GM12875 (cell line): ENCODE measurements around the gene NAT9.
A peak's percentile ranks its signal among the peaks of the same experiment; 100 is the strongest.

Experiments used
- H3K4me3 ChIP-seq: one replicate; pipeline ENCODE4 v1.5.1; 2011; ENCODE audit warnings: low read depth, low read length, control low read depth
- TF ChIP-seq, protein P1 (sequence below): IDR thresholded peaks from 2 replicates; pipeline ENCODE4 v1.5.1; 2011; ENCODE audit warnings: low read depth, mild to moderate bottlenecking, control low read depth, inconsistent platforms, low read length, moderate library complexity, borderline replicate concordance; ENCODE audit not compliant: insufficient read depth

NAT9 gene

DNA sequence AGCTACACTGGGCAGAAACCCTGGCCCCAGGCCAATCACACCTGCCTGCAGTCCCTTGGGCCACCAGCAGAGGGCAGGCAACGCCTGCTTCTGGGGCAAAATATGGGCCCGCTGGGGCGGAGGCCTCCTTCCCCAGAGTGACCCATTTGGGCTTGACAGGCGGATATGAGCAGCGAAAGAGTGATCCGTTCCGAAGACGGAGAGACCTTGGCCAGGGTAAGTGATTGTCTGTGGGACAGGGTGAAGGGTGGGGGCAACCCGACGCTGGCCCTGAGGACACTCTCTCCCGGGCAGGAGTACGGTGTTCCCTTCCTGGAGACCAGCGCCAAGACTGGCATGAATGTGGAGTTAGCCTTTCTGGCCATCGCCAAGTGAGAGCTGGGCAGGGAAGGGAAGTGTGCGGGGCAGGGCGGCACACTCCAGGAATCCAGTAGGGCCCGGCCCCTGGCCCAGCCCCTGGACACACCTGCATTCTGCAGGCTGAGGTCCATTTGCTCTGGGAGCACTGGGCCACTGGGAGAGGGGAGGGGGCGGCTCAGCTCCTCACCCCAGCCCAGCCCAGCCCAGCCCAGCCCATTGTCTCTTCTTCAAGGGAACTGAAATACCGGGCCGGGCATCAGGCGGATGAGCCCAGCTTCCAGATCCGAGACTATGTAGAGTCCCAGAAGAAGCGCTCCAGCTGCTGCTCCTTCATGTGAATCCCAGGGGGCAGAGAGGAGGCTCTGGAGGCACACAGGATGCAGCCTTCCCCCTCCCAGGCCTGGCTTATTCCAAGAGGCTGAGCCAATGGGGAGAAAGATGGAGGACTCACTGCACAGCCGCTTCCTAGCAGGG, 31.2 kb downstream of the NAT9 start:
- no peak overlapping the region for H3K4me3 ChIP-seq
- TF ChIP-seq, protein P1, sequence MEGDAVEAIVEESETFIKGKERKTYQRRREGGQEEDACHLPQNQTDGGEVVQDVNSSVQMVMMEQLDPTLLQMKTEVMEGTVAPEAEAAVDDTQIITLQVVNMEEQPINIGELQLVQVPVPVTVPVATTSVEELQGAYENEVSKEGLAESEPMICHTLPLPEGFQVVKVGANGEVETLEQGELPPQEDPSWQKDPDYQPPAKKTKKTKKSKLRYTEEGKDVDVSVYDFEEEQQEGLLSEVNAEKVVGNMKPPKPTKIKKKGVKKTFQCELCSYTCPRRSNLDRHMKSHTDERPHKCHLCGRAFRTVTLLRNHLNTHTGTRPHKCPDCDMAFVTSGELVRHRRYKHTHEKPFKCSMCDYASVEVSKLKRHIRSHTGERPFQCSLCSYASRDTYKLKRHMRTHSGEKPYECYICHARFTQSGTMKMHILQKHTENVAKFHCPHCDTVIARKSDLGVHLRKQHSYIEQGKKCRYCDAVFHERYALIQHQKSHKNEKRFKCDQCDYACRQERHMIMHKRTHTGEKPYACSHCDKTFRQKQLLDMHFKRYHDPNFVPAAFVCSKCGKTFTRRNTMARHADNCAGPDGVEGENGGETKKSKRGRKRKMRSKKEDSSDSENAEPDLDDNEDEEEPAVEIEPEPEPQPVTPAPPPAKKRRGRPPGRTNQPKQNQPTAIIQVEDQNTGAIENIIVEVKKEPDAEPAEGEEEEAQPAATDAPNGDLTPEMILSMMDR = peak; percentile 100

DNA sequence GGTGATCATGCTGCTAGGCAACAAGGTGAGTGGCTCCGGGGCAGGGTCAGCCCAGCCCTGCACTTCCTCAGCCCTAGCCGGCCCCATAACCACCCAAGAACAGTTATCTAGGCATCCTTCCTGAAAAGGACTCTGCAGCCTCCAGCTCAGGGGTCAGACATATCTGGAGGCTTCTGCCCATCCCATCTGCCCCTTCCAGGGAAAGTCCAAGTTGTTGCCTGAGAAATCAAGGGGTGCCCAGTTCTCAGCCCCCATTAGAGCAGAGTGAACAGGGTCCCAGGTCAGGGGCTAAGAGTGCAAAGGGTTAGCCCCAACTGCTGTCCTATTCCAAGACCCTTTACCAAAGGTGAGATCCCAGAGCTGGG, 31.8 kb downstream of the NAT9 start:
- TF ChIP-seq, protein P1 = no peak
- H3K4me3 ChIP-seq = no peak overlapping the region

GRCh38 chr17:74743755-74744154, 32.4 kb downstream of the NAT9 start:
- TF ChIP-seq, protein P1 = no peak
- H3K4me3 ChIP-seq = no peak overlapping the region

DNA sequence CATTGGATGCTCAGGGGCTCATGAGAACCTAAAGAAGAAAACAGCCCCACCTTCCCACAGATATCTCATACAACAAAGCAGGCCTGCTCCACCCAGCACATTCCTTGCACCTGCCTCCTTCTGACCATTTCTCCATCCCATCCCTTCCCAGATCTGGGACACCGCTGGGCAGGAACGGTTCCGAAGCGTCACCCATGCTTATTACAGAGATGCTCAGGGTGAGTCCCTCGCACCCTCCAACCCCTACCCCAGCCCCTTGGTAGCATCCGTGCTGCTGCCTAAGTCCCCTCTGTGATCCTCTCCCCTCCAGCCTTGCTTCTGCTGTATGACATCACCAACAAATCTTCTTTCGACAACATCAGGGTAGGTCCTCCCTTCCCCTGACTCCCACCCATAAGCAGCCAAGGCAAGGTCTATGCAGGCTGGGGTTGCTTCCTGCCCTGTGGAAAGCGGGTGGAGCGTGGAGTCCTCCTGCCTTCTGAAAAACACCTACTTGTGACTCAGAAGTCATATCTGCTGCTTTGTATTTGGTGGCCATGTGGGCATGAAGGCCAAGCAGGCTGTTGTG, 33.1 kb downstream of the NAT9 start:
- TF ChIP-seq, protein P1 = no peak
- H3K4me3 ChIP-seq = no peak overlapping the region

GRCh38 chr17:74742153-74742515, 34.0 kb downstream of the NAT9 start:
- no peak overlapping the region for H3K4me3 ChIP-seq

DNA sequence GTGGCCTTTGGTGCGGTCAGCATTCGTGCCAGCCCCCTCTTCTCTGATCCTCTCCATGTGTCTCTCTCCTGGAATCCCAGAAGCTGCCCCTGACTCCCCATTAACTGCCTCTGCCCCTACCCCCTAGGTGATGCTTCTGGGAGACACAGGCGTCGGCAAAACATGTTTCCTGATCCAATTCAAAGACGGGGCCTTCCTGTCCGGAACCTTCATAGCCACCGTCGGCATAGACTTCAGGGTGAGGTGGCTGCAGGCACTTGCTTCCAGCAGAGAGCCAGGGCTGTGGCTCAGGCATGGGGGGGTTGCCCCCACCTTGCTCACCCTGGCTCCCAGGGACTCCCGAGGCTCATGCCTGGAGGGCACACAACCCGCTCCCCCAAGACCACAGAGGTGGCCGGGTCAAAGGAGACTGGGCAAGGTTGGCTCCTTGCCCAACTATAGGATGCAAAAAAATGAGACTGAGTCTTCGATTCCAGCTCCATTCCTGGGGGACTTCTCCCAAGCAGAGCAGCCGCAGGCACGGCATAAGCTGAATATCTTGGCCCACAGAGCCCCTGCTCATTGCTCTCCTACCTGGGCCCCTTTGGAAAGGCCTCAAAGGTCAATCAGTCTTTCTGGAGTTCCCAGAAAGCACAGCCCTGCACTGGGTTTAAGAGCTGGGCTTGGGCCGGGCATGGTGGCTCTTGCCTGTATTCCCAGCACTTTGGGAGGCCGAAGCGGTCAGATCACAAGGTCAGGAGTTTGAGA, 35.3 kb downstream of the NAT9 start:
- no peak overlapping the region for H3K4me3 ChIP-seq
- TF ChIP-seq, protein P1 = no peak

More at GRCh38 chr17:74742153-74742515, 34.0 kb downstream of the NAT9 start:
- TF ChIP-seq, protein P1 = no peak

- no peak overlapping the region for H3K4me3 ChIP-seq
- TF ChIP-seq, protein P1 = no peak
Observed at GRCh38 chr17:74740173-74740572, 36.0 kb downstream of the NAT9 start.
